WTC11 (cell line): ENCODE measurements around the gene GLT8D1. TPM values are rescaled to one million over a fixed set of nuclear protein-coding genes. Genes with fewer than 3 reads are reported as not detected.

Experiments
- ATF3 ChIP-seq: sonication (generic); formaldehyde crosslinking; conservative IDR thresholded peaks from 2 replicates; pipeline ENCODE4 v1.8.1; 2022; ENCODE audit warnings: mild to moderate bottlenecking, missing genetic modification reagents
- total RNA-seq: library from RNA; stranded (reverse); gene quantifications from 3 replicates; pipeline ENCODE4 v1.2.3, GENCODE V29; 2021

Gene GLT8D1
- total RNA-seq, 1 experiment from 2014 or later: 41.2 TPM

- no peak for TF ChIP-seq ATF3 (CRISPR knock-in tag)
Measured at GRCh38 chr3:52645549-52645948, 60.0 kb downstream of the GLT8D1 start (continued).

Other genes with a start within 250 kb of the GLT8D1 start
- 1.9 to 2.6 TPM (median 2.1 TPM) in 3 replicates for gene STAB1, start 210.5 kb downstream of the GLT8D1 start, total RNA-seq
- 377 to 430 TPM (median 417 TPM) in 3 replicates for gene NT5DC2, start 171.9 kb downstream of the GLT8D1 start, total RNA-seq
- 30.0 to 37.8 TPM (median 36.4 TPM) in 3 replicates for gene UQCC5, start 169.2 kb downstream of the GLT8D1 start, total RNA-seq
- gene PBRM1, start 19.9 kb downstream of the GLT8D1 start, total RNA-seq: 44.3 to 48.8 TPM (median 48.8 TPM) in 3 replicates
- gene GNL3, start 19.8 kb downstream of the GLT8D1 start, total RNA-seq: 131 to 180 TPM (median 133 TPM) in 3 replicates
- 92.5 to 101 TPM (median 98.5 TPM) in 3 replicates for gene SPCS1, start 315 bp upstream of the GLT8D1 start, total RNA-seq
- gene NEK4, start 65.1 kb upstream of the GLT8D1 start, total RNA-seq: 30.3 to 31.4 TPM (median 31.2 TPM) in 3 replicates
- gene ITIH1, start 71.8 kb upstream of the GLT8D1 start, total RNA-seq: 0.26 to 0.69 TPM (median 0.50 TPM) in 3 replicates
- 0.23 to 0.37 TPM (median 0.25 TPM) in 3 replicates for gene ITIH3, start 89.0 kb upstream of the GLT8D1 start, total RNA-seq
- gene ITIH4, start 124.9 kb upstream of the GLT8D1 start, total RNA-seq: 2.4 to 6.2 TPM (median 3.9 TPM) in 3 replicates
- gene MUSTN1, start 129.2 kb upstream of the GLT8D1 start, total RNA-seq: 2.7 to 4.2 TPM (median 3.3 TPM) in 3 replicates
- 27.1 to 35.5 TPM (median 28.4 TPM) in 3 replicates for gene STIMATE, start 191.8 kb upstream of the GLT8D1 start, total RNA-seq